HG02571 (cell line): Measurements from ENCODE around the gene CMAS.

Experiments used
- ATAC-seq: cut with Tn5 transposase; IDR thresholded peaks from one replicate; pipeline ENCODE4 v1.9.1; 2021; ENCODE audit warnings: mild to moderate bottlenecking, moderate library complexity; ENCODE audit not compliant: unreplicated experiment

CMAS gene

DNA sequence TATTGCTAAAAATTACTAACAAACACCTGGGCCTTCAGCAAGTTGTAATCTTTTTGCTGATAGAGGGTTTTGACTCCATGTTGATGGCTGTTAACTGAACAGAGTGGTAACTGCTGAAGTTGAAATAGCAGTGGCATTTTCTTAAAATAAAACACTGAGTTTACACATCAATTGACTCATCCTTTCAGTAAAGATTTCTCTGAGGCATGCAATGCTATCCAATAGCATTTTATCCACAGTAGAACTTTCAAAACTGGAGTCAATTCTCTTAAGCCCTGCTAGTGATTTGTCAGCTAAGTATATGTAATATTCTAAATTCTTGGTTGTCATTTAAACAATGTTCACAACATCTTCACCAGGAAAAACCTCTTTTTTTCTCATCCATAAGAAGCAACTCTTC lies 59.5 kb downstream of the CMAS start:
- ATAC-seq = no peak

DNA sequence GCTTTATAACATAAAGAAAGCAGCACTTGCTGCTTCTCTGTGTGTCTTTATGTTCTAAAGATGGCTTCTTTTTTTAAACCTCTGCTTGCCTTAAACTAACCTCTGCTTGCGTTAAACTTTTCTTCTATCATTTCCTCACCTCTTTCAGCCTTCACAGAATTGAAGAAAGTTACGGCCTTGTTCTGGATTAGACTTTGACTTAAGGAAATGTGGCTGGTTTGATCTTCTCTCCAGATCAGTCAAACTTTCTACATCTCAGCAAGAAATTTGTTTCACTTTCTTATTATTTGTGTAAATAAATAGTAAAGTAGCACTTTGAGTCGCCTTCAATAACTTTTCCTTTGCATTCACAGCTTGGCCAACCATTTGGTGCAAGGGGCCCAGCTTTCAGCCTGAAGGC lies 64.2 kb downstream of the CMAS start:
- no peak for ATAC-seq
